KG1 (cell line): ENCODE results near the gene WDR70.
"Not testable (repeated sequence)": the region's sequence is repeated elsewhere in the genome, so short reads cannot be mapped to it uniquely, and the experiment has no call there.

Experiments used
- DNase-seq: peaks from one replicate; lab custom pipeline; 2025; lab: John Stamatoyannopoulos, UW

The WDR70 gene

GRCh38 chr5:37454402-37455055, 75.4 kb downstream of the WDR70 start:
- not testable (repeated sequence) for DNase-seq

GRCh38 chr5:37463191-37464051, 84.3 kb downstream of the WDR70 start:
- DNase-seq: not testable (repeated sequence)

DNA sequence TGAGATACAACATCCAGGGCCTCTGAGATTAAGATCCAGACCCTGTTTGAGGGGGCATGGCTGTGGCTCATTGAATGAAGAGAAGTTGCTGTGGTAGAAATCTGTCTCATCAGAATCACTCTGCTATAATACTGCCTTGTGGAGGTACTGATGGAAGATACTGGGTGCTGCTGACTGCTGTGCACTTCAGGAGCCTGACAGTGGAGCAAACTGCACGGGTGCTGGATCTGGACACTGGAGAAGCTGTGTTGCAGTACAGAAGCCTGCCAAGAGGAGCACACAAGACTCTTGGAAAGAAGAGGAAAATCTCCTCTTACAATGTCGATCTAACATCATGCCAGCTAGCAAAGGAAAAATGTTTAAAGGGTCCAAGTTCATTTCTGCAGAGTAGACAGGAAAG, 85.5 kb downstream of the WDR70 start:
- not testable (repeated sequence) for DNase-seq

- not testable (repeated sequence) for DNase-seq
Measured at GRCh38 chr5:37469383-37469782, 90.3 kb downstream of the WDR70 start.

DNA sequence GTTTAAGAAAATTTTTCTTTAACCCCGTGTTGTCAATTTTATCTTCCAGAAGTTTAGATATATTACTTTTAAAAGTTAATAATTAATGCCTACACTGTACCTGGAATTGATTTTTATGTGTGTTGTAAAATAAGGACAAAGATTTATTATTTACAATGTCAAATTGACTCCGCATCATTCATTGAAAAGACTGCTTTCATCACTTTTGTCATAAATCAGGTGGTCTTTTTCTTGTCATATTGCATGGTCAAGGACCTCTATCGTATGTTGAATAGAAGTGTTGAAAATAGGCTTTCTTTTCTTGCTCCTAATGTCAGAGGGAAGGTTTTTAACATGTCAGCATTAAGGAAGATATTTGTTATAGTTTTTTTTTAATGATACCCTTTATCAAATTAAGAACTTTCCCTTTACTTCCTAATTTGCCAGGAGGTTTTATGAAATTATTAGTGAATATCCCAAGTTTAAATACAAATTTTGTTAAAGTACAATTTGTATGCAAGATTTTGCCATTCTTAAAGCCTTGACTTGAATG, 92.6 kb downstream of the WDR70 start:
- no peak for DNase-seq

DNA sequence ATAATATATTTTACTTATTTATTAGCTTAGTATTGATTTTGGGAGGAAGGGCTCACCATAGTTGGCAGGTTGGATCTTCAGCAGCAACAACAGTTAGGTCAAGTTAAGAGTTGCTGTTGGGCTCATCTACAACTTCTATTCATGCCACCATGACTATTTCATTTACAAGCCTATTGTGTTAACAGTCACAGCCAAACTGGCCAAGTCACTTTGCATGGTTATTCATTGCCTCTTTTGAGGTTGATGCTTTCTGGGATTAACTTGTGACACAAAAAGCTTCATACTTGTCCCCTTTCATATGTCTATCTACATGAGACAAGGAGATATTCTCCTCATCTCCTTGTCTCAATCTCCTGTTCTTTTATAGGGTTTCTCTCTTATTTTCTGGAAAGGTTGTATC, 98.3 kb downstream of the WDR70 start:
- no peak for DNase-seq

- DNase-seq: no peak
Measured at GRCh38 chr5:37478121-37478894, 99.2 kb downstream of the WDR70 start.

DNA sequence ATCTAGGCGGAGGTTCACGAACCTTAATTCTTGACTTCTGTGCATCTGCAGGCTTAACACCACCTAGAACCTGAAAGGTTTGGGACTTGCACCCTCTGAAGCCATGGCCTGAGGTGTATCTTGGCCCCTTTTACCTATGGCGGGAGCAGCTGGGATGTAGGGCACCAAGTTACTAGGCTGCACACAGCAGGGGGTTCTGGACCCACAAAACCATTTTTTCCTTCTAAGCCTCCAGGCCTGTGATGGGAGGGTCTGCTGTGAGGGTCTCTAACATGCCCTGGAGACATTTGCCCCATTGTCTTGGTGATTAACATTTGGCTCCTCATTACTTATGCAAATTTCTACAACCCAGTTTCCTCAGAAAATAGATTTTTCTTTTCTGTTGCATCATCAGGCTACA, 102.3 kb downstream of the WDR70 start:
- DNase-seq: not testable (repeated sequence)

DNA sequence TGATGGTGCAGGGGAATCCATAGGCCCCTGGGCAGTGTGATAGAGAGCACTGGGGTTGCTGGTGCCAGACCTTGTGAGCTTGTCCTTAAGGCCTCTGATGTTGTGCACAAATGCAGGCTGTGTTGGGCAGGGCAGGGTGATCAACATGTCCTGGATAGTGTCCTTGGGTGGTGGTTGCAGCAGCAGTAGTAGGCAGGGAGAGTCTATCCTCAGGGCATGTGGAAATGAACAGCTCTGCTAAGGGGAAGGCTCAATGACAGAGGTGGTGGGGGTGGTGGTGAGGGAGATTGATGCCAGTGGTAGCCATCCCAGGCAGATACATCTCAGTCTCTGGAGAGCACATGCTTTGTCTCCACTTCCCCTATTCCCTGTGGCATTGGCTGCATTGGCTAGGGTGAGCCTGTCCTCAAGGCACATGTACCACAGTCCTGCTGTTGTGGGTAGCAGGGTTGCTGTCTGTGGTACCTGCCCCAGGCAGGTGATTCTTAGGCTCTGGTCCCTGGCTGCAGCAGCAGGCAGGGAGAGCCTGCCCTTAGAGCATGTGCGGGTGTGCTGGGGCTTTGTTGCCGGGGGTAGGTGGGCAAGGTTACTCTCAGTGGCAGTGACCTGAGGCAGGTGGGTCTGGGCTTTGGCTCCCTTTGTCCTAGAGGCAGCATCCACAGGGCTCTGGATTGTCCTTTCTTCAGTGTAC, 111.1 kb downstream of the WDR70 start:
- no peak for DNase-seq

GRCh38 chr5:37490931-37491330, 111.8 kb downstream of the WDR70 start:
- no peak for DNase-seq

DNA sequence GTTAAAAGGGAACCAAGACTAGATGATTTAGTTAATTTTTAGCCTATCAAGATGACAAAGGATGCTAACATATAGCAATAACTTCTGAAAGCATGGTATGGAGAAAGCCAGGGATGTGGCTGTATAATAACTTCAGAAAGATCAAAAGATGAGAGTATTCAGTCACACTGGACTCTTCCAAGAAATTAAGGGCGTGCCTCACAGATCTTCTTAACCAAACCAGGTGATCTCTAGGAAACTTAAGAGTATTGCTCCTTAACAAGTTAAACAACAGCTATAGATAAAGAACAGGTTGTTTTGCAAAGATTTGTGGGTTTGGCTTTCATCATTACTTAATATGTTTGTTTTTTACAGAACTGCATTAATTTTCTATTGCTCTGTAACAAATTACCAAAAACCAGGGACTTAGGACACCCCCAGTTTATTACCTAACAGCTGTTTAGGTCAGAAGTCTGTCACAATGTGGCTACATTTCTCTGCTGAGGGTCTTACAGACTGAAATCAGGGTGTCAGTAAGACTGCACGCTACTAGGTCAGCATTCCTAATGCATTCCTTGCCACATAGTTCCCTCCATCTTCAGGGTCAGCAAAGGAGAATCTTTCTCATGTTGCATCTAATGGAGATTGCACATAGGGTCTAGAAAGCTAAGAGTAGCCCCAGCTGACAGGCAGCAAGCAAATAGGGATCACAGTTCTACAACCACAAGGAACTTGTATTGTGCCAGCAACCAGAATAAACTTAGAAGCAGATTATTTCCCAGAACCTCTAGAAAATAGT, 113.8 kb downstream of the WDR70 start:
- no peak for DNase-seq

GRCh38 chr5:37494756-37495155, 115.6 kb downstream of the WDR70 start:
- no peak for DNase-seq

DNA sequence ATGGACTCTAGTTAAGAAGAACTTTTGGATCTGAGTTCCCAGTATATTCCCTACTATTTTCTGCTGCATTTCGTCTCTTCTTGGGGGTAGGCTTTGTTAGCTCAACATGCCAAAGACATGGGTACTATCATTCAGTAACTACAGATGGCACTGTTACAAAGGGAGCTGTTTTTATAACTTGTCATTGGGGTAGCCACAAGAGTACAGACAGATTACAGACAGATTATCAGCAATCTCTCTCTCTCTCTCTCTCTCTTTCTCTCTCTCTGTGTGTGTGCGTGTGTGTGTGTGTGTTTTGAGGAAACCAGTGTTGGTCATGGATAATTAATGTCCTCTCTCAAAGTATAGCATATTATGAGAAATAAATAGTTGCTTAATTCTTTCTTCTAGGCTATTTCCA, 116.1 kb downstream of the WDR70 start:
- no peak for DNase-seq

DNA sequence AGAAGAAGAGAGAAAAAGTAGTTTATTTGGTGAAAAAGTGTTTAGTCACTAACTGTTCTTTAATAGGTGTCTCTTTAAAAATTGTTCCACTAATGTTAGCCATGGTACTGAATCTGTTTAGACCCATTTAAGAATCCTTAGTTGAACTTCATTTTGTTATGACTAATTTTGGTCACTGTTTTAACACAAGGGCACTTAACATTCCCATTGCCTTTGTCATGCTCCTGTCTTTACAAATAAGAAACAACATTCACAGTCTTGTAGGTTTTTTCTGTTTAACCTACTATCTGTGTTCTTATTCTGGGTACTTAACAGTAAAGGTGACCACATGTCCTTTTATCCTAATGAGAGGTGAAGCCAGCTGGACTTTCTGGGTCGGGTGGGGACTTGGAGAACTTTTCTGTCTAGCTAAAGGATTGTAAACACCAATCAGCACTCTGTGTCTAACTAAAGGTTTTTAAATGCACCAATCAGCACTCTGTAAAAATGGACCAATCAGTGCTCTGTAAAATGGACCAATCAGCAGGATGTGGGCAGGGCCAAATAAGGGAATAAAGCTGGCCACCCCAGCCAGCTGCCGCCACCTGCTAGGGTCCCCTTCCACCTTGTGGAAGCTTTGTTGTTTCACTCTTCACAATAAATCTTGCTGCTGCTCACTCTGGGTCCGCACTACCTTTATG, 116.7 kb downstream of the WDR70 start:
- DNase-seq: no peak

- no peak for DNase-seq
Measured at GRCh38 chr5:37496902-37497445, 117.9 kb downstream of the WDR70 start.

- no peak for DNase-seq
Measured at GRCh38 chr5:37501152-37501551, 122.0 kb downstream of the WDR70 start.

- no peak for DNase-seq
Measured at GRCh38 chr5:37506241-37506640, 127.1 kb downstream of the WDR70 start.

- no peak for DNase-seq
Measured at GRCh38 chr5:37506722-37507121, 127.6 kb downstream of the WDR70 start.

- DNase-seq: no peak
Measured at GRCh38 chr5:37511646-37512045, 132.5 kb downstream of the WDR70 start.

DNA sequence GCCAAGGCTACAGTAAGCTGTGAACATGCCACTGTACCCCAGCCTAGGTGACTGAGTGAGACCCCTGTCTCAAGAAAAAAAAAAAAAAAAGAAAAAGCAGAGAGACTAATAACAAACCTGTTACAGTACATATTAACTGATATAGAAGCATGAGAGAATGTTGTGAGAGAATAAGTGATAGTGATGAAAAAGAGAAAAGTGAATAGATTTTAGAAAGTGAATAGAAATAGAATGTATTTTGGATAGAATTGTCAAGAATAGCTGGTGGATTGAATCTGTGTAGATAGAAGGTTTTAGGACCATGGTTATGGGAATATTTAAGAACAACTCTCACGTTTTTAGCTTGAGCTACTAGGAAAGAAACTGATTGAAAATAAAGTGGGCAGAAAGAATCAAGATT, 135.8 kb downstream of the WDR70 start:
- no peak for DNase-seq
